GM19372 (cell line): Measurements from ENCODE around the gene NXPE3.
A peak's percentile ranks its signal among the peaks of the same experiment; 100 is the strongest.

Experiments
- ATAC-seq: cut with Tn5 transposase; IDR thresholded peaks from one replicate; pipeline ENCODE4 v1.9.1; 2021; ENCODE audit warnings: mild to moderate bottlenecking, low read depth, moderate library complexity; ENCODE audit not compliant: unreplicated experiment

The NXPE3 gene

DNA sequence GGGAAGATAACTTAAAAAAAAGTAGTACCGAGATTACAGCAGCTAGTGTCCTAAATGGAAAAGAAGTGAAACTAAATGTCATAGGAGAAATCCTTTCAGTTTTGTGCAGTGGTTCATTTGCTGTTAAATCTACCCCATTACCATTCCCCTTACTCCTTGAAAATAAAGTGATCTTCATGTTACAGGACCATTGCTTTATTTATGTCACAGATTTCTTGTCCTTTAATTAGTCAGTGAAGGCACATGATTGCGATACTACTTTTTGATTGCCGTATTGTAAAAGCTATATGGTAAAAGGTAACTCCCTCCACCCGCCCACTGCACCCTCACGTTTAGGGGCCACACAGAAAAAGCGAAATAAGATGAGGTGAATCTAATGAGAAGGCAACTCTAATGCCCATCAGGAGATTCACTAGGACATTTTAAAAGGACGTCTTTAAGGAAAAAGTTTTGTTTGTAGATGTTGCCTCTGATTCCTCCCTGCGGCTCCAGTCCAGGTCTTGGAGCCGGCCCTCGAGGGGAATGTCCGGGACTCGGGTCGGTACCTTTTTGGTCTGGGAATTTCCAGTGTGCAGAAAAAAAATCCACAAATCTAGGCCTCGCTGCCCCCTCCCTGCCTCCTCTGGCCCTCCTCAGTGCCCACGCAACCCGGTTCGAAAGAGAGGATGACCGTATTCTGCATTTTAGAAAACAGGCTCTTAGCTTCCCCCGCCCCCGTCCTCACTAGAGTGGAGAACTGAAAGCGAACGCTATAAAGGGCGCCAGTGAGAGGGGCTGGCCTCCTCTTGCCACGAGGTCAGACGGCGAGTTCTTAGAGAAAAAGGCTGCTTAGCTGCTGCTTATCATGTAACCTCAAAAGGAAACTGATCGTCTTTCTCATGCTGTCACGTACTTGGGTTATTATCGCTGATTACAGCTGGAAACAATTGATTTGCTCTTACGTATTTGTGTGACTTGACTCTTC, 48.5 kb downstream of the NXPE3 start:
- peak; percentile 76 for ATAC-seq

DNA sequence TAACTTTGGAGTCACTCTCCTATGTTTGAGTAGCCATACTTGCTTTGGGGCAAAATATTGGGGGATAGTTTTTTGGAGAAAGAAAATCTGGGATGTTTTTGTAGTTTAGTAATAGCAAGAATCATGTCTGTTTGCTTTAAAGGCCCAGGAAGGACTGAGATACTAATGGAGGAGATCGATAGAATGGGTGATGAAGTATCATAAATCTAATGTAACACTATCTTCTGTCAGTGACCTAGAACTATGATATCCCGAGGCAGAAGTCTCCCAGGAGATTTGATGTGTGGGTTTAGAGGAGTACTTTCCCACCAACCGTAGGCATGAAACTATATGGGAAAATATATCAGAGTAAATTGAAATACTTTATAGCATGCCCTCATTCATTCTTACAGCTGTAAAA, 49.3 kb downstream of the NXPE3 start:
- no peak for ATAC-seq

DNA sequence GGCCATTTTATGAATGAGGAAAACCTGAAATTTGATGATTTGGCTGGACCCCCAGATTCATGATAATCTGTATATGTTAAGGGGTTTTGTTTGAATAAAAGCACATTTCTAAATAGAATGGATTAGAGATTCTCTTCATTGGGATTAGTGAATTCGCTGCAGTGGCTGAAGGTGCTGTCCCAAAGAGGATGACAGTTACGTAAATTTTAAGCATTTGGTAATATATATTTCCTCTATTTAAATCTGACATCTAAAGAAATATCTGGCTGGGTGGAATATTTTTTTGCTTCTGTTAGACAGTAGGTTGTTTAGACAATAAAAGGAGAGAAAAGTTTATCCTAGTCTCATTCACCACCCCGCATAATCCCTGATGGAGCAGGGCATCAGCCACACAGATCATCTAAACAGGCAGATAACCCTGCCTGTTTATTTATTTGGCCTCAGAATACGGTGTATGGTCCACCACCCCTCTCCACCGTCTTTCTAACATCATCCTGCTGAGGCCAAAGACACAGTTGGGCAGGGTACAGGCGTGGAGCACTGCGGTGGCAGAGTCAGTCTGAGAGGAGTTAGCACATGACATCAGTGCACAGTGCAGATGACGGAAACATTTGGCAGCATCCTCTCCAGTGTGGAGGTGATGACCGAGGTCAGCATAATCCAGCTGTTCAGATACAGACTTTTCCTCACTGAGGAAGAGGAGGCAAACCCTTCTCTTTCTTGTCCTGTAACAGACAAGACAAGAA, 49.9 kb downstream of the NXPE3 start:
- peak; percentile 41 for ATAC-seq

DNA sequence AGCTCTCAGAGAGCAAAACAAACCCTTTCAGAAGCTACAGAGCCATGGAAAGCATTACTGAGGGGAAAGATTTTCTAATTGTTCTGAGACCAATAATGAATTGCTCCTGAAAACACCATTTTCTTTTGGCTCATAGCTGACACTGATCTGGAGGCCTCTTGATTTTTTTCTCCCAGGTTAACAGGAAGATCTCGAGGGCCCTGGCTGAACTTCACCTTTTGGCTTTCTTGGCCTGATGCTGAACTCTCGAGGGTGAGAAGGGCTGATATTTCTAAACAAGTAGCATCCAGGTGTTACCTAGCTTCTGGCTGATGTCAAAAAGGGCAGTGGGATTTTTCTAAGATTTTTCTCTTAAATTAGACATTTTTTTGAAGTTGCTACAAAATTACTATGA, 50.4 kb downstream of the NXPE3 start:
- ATAC-seq = no peak

DNA sequence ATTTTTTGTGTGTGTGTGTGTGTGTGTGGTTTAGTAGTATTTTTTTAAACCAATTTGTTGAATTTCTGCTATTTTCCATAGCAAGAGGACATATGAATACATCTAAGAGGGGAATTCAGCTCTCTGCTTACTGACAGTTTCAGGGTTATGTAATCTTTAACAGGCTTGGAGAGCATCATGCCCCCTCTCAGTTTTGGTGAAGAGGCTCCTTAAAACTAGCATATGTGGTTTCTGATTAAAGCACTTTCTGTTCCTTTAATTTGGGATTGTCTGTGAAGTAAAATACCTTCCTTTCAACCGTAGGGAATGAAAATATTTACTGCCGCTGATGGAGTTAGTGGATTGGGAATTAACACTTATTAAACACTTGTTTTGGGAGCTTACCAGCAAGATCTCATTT, 50.9 kb downstream of the NXPE3 start:
- no peak for ATAC-seq

DNA sequence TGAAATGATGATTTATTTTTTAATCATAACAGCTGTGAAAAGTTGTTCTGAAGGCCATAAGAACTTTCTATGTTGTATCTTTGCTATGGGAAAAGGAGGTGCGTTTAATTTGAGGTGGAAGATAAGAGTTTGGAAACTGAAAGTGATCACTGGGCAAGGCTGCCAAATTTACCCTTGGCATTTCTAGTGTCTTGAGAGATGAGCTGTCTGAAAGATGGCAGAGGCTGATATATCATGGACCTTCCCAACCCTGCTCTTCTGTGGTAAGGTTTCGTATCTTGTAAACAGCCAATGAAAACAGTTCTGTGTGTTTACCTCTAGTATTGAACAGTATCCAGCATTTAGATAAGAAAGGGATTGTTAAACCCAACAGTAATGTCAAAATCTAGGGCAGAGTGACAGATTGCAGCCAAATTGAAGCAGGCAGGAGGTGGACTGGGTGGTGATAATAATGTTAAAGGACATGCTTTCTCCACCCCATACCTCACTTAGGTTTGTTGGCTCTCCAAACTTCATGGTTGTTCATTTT, 54.5 kb downstream of the NXPE3 start:
- no peak for ATAC-seq

DNA sequence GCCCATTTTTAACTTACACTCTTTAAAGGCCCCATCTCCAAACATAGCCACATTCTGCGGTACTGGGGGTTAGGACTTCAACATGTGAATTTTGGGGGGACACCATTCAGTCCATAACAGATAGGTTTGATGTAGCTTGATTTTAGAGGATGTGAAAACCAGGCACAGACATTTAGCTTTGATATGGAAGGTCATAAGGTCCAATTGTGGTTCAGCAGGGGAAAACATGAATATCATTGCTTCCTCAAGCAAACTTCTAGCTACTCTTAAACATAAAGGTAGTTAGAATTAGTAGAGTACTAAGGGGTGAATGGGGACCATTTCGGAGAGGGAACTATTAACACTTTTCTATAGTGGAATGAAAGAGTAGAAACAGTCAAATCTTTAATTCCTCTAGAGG, 56.7 kb downstream of the NXPE3 start:
- no peak for ATAC-seq

DNA sequence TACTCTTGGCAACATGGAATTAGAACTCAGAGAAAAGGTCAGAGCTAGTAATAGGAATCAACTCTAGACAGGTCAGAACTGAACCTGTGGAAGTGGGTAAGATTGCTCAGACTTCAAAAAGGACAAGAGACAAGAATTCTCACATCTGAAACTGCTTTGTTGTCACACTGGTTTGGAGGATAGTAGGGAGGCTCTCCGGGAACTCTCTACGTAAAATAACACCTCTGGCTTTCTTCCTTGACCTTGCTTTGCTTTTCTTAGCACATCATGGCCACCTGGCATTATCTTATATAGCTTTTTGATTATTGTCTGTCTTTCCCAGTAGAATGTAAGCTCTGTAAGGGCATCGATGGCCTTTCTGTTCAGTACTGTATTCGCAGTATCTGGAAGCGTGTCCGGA, 57.1 kb downstream of the NXPE3 start:
- ATAC-seq = no peak

DNA sequence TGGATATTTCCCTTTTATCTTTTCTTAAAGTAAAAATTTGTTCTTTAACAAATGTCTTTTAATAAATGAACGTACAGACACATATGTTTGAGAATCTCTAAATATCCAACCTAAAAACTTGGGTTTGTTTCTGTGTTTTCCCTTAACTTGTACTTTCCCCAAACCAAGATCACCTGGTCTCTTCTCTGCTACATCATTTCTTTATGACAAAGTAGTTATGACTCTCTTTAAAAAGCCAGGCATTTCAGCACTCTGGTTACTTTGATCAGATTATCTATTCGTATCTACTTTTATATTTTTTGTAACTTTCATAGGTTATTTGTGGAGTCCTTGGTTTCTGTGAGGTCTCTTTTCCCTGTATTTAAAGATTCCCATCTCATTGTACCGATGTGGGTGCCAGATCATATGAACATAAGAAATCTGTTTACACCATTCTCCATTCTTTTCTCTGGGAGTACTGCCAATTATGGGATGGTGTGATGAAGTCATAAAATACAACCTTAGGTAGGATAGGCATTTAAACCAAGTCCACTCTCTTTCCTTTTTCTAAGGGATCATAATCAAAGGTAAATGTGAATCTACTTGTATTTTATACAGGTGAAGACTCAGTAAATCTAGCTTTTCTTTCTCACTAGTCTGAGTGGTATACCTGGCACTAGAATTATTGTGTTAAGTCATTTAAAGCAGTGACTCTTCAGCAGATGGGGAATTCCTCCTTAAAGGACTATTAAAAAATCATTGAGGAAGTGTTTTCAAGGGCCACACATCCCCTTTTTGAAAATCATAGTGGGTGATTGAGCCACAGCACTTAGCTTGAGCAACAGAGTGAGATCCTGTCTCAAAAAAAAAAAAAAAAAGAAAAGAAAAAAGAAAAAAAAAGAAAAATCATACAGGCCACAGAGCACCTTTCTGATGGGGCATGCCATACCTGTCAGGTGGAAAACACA, 57.9 kb downstream of the NXPE3 start:
- no peak for ATAC-seq

DNA sequence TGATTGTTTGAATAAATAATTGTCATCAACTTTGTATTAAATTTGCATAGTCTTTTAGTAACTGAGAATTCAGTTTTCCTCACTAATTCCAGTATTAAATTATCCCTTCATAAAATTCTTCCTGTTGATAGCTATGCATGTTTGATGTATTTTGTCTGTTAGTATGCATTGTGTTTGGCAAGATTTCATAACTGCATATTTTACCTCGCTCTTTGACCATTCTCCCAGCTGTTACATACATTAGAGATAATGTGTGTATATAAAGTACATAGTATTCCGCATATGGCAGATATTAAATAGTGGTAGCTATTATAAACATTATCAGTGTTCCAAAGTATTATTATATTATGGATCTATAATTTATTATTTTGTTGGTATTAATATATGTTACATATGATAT, 59.7 kb downstream of the NXPE3 start:
- no peak for ATAC-seq

DNA sequence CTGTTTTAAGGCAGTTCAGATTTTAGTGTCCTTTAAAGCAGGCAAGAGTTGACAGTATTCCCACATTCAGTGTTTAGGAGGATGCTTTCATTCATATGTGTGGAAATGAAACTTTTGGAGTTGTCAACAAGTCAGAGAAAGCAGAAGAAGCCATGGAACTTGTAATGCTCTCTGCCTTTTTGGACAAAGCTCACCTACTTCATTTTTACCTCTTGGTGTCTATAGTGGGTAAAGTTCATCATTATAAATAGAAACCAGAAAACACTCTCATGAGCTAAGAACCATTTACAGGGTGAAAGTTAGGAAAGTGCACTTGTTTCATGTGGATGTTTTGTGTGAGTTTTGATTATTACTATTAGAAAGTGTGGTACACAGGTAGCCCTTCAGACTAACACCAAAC, 61.1 kb downstream of the NXPE3 start:
- no peak for ATAC-seq

DNA sequence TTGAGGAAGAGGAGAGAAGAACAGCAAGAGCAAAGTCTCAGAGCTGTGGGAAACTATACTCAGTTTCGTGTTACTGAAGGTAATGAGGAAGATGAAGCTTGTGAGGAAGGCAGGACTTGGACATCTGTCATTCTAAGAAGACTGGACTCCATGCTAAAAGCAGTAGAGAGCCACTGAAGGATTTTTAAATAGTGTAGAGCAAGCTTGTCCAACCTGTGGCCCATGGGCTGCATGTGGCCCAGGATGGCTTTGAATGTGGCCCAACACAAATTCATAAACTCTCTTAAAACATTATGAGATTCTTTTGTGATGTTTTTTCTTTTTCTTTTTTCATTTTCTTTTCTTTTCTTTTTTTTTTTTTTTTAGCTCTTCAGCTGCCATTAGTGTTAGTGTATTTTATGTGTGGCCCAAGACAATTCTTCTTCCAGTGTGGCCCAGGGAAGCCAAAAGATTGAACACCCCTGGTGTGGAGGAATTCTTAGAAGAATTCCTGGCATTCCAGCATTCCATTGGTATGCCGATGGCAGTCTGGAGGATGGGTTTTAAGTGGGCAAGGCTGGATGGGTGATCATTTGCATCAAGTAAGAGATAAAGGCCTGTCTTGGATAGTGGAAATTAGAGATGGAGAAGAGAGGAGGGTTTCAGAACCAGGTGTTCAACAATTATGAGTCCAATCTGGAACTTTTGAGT, 63.4 kb downstream of the NXPE3 start:
- ATAC-seq = no peak

DNA sequence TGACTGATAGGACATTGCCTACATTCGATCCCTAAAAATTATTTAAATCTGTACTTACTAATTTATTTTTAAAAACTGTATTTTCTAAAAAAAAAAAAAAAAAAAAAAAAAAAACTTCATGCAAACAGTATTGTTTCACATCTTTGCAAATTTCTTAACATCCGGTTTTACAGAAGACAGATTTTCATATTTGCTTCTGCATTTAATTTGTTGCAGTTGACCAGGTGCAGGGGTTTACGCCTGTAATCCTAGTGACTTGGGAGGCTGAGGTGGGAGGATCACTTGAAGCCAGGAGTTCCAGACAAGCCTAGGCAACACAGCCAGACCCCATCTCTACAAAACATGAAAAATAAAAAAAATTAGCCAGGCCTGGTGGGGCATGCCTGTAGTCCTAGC, 63.9 kb downstream of the NXPE3 start:
- no peak for ATAC-seq

DNA sequence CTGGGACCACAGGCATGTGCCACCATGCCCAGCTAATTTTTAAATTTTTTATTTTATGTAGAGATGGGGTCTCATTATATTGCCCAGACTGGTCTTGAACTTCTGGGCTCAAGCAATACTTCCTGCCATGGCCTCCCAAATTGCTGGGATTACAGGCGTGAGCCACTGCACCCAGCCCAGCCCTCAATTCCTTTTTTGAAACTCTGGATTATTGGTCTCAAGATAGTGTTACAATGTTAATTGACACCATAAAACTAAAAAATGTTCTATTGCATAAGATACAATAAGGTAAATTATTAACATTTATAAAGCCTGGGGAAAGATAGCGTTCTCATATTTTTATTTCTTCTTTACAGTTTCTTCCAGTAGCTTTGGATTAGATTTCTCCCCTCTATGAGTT, 66.4 kb downstream of the NXPE3 start:
- no peak for ATAC-seq

DNA sequence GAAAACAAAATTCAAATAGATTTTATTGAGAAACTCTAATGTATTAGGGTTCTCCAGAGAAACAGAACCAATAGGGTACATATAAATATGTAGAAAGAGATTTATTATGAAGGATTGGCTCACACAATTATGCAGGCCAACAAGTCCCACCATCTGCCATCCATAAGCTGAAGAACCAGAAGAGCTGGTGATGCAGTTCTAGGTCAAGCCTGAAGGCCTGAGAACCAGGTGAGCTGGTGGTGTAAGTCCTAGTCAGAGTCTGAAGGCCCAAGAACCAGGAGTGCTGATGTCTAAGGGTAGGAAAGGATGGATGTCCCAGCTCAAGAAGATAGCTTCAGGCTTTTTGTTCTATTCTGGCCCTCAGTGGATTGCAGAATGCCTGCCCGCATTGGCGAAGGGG, 67.7 kb downstream of the NXPE3 start:
- no peak for ATAC-seq

DNA sequence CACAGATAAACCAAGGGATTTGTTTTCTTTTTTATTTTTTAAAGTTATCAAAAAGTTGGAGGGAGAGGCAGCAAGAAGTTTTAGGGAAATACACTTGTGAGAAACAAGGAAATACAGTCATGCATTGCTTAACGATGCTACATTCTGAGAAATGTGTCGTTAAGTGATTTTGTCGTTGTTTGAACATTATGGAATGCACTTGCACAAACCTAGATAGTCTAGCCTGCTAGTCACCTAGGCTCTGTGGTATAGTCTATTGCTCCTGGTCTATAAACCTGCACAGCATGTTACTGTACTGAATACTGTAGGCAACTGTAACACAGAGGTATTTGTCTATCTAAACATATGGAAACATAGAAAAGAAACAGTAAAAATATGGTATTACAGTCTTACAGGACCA, 68.3 kb downstream of the NXPE3 start:
- no peak for ATAC-seq

DNA sequence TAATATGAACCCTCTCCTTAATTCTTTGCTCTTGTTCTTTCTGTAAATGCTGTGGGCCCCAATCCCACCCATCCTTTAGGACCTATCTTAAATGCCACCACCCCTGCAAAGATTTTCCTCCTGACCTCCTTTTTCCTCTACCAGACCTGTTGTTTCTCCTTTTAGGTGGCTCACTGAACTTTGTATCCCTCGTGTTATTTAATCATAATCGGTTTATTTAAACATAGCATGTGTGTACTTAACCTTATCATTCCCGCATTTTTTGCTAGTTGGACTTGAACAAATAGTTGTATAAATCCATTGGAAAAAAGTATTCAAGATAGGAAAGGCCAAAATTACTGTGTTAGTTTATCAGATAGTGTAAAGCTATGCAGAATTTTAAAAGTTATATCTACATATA, 69.3 kb downstream of the NXPE3 start:
- ATAC-seq = no peak

DNA sequence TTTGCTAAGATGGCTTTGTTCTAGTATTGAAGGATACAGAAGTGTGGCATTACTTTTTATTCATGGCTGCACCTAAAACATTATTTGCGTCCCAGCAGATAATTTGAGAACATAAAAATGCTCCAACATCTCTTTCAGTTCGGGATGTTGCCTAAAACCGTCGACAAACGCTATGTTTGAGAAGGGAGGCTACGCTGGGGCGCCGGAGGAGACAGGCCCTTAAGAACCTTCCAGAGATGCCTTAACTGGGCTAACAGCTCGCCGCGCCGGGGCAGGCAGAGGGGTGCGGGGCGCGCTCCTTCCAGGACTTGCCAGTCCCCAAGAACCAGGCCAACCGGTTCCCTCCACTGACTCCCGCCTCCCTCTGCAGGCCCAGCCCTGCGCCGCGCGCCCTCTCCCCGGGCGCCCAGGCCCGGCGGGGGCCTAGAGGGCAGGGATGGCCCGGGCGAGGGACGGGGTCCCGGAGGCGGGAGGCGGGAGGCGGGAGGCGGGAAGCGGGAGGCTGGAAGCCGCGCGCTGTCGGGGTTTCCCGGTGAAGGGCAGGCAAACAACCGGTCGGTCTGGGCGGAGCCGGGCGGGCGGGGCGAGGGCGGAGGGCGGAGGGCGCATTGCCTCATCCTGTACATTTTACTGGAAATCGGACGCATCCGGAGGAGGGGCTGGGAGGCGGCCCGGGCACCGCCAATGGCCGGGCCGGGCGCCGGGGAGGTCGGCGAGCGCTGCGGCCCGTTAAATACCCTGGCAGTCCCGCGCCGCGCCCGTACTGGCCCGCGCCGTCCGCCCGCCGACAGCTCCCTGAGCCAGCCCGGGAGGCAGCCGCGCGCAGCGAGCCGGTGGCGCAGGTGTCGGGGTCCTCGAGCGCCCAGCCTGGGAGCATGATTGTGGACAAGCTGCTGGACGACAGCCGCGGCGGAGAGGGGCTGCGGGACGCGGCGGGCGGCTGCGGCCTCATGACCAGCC, 70.0 kb downstream of the NXPE3 start, which contains the start of gene NFKBIZ:
Gene NFKBIZ (plus strand): TSS at position 761 of the 960 bp plus-strand sequence. CDS start 115 bp downstream, at position 876.
- peak; percentile 69 for ATAC-seq
